Skeletal muscle tissue (tissue), 4 donors: ENCODE measurements around the gene CEP78. TPM values are rescaled to one million over a fixed set of nuclear protein-coding genes. Genes with fewer than 3 reads are reported as not detected.

Experiments
- H3K27ac ChIP-seq: one replicate; pipeline ENCODE4 v1.7.0; 2013; ENCODE audit warnings: mild to moderate bottlenecking, low read depth, low read length, inconsistent platforms
- H3K27me3 ChIP-seq, 3 donors: one replicate each; pipeline ENCODE4 v1.7.0; 2013; ENCODE audit warnings: low read length in 3 of 3; ENCODE audit not compliant: control insufficient read depth in 3 of 3, insufficient read depth in 3 of 3
- H3K36me3 ChIP-seq, 3 donors: one replicate each; pipeline ENCODE4 v1.7.0; 2013; ENCODE audit warnings: low read length in 3 of 3; ENCODE audit not compliant: control insufficient read depth in 3 of 3, insufficient read depth in 3 of 3
- H3K4me1 ChIP-seq, 3 donors: one replicate each; pipeline ENCODE4 v1.7.0; 2013; ENCODE audit warnings: low read length in 3 of 3, mild to moderate bottlenecking in 3 of 3; ENCODE audit not compliant: control insufficient read depth in 3 of 3, insufficient read depth in 3 of 3
- H3K4me3 ChIP-seq, 3 donors: one replicate each; pipeline ENCODE4 v1.7.0; 2013; ENCODE audit warnings: low read length in 3 of 3
- H3K9ac ChIP-seq, 3 donors: one replicate each; pipeline ENCODE4 v1.7.0; 2013; ENCODE audit warnings: low read length in 3 of 3, mild to moderate bottlenecking in 3 of 3, moderate library complexity in 2 of 3, low read depth in 1 of 3
- H3K9me3 ChIP-seq, 3 donors: one replicate each; pipeline ENCODE4 v1.7.0; 2013; ENCODE audit warnings: low read length in 3 of 3; ENCODE audit not compliant: control insufficient read depth in 3 of 3
- total RNA-seq: library from RNA; depleted of rRNA; stranded (reverse); fragments of >200 nt; gene quantifications from one replicate; pipeline ENCODE4 v1.2.3, GENCODE V29; 2014
- donor health status: Osteomylitis.

CEP78 gene
- total RNA-seq, 1 donor from 2014 or later = 11.5 TPM

- Histone ChIP-seq H3K36me3 (peaks cover 0 to 8% (median 8%) of the 10 kb centered on the region in 3 donors), H3K4me1 (no peaks in the 10 kb centered on the region), H3K27me3 (no peaks in the 10 kb centered on the region), H3K9me3 (no peaks in the 10 kb centered on the region), H3K27ac (no peak overlapping the region), H3K4me3 (no peak overlapping the region), H3K9ac (no peak overlapping the region)
These were observed 13.7 kb downstream of the CEP78 start for GRCh38 chr9:78249542-78249941.

- Histone ChIP-seq H3K36me3 (peaks cover 0 to 13% (median 8%) of the 10 kb centered on the region in 3 donors), H3K4me3 (no peak overlapping the region), H3K27me3 (no peaks in the 10 kb centered on the region), H3K4me1 (no peaks in the 10 kb centered on the region), H3K27ac (no peak overlapping the region), H3K9ac (no peak overlapping the region), H3K9me3 (no peaks in the 10 kb centered on the region)
These were observed 16.7 kb downstream of the CEP78 start for GRCh38 chr9:78252616-78253015.

- Histone ChIP-seq H3K27ac (no peak overlapping the region), H3K9me3 (no peaks in the 10 kb centered on the region), H3K4me1 (no peaks in the 10 kb centered on the region)
These were observed 17.4 kb downstream of the CEP78 start for GRCh38 chr9:78253285-78253684.

GRCh38 chr9:78261403-78262001, 25.6 kb downstream of the CEP78 start:
- no peaks in the 10 kb centered on the region for H3K9me3 ChIP-seq
- H3K4me3 ChIP-seq = no peak overlapping the region
- no peak overlapping the region for H3K27ac ChIP-seq
- H3K36me3 ChIP-seq = peaks cover 3 to 18% (median 12%) of the 10 kb centered on the region in 3 donors
- no peaks in the 10 kb centered on the region for H3K4me1 ChIP-seq
- no peaks in the 10 kb centered on the region for H3K27me3 ChIP-seq
- H3K9ac ChIP-seq = no peak overlapping the region

More at GRCh38 chr9:78253285-78253684, 17.4 kb downstream of the CEP78 start:
- H3K27me3 ChIP-seq = no peaks in the 10 kb centered on the region
- no peak overlapping the region for H3K4me3 ChIP-seq
- peaks cover 0 to 15% (median 8%) of the 10 kb centered on the region in 3 donors for H3K36me3 ChIP-seq
- no peak overlapping the region for H3K9ac ChIP-seq

GRCh38 chr9:78262655-78263054, 26.8 kb downstream of the CEP78 start:
- Histone ChIP-seq H3K27me3 (no peaks in the 10 kb centered on the region), H3K4me1 (no peaks in the 10 kb centered on the region), H3K36me3 (peaks cover 4 to 23% (median 17%) of the 10 kb centered on the region in 3 donors), H3K4me3 (no peak overlapping the region), H3K9me3 (no peaks in the 10 kb centered on the region), H3K9ac (no peak overlapping the region), H3K27ac (no peak overlapping the region)

GRCh38 chr9:78267889-78268288, 32.0 kb downstream of the CEP78 start:
- no peaks in the 10 kb centered on the region for H3K4me1 ChIP-seq
- no peaks in the 10 kb centered on the region for H3K9me3 ChIP-seq
- H3K27ac ChIP-seq = no peak overlapping the region
- no peak overlapping the region for H3K9ac ChIP-seq
- no peaks in the 10 kb centered on the region for H3K27me3 ChIP-seq
- no peak overlapping the region for H3K4me3 ChIP-seq
- H3K36me3 ChIP-seq = peaks cover 4 to 36% (median 16%) of the 10 kb centered on the region in 3 donors

GRCh38 chr9:78269784-78270183, 33.9 kb downstream of the CEP78 start:
- H3K27ac ChIP-seq = no peak overlapping the region
- H3K36me3 ChIP-seq = peaks cover 4 to 36% (median 16%) of the 10 kb centered on the region in 3 donors
- H3K4me3 ChIP-seq = no peak overlapping the region
- H3K27me3 ChIP-seq = no peaks in the 10 kb centered on the region
- no peaks in the 10 kb centered on the region for H3K4me1 ChIP-seq
- H3K9me3 ChIP-seq = no peaks in the 10 kb centered on the region
- H3K9ac ChIP-seq = no peak overlapping the region

GRCh38 chr9:78272307-78272706, 36.4 kb downstream of the CEP78 start:
- Histone ChIP-seq H3K27ac (no peak overlapping the region), H3K27me3 (no peaks in the 10 kb centered on the region), H3K36me3 (peaks cover 0 to 17% (median 8%) of the 10 kb centered on the region in 3 donors), H3K4me3 (no peak overlapping the region), H3K9me3 (no peaks in the 10 kb centered on the region), H3K9ac (no peak overlapping the region), H3K4me1 (no peaks in the 10 kb centered on the region)

- Histone ChIP-seq H3K4me3 (no peak overlapping the region), H3K36me3 (peaks cover 0 to 8% (median 3%) of the 10 kb centered on the region in 3 donors), H3K27me3 (no peaks in the 10 kb centered on the region)
These were observed 37.9 kb downstream of the CEP78 start for GRCh38 chr9:78273761-78274160.

GRCh38 chr9:78278177-78278777, 42.4 kb downstream of the CEP78 start:
- Histone ChIP-seq H3K9me3 (no peaks in the 10 kb centered on the region), H3K27ac (no peak overlapping the region), H3K4me1 (peaks cover 4 to 12% (median 4%) of the 10 kb centered on the region in 3 donors), H3K27me3 (no peaks in the 10 kb centered on the region), H3K9ac (no peak overlapping the region), H3K4me3 (no peak overlapping the region), H3K36me3 (no peaks in the 10 kb centered on the region)

More at GRCh38 chr9:78273761-78274160, 37.9 kb downstream of the CEP78 start:
- Histone ChIP-seq H3K4me1 (no peaks in the 10 kb centered on the region), H3K9me3 (no peaks in the 10 kb centered on the region), H3K9ac (no peak overlapping the region), H3K27ac (no peak overlapping the region)
